H7 (cell line): ENCODE data around the gene LGR4. TPM values are rescaled to one million over a fixed set of nuclear protein-coding genes. Genes with fewer than 3 reads are reported as not detected.

Source experiments
- total RNA-seq: library from RNA; depleted of rRNA; stranded (reverse); fragments of >200 nt; shearing (Covaris generic); gene quantifications from 2 replicates; pipeline ENCODE4 v1.2.3, GENCODE V29; 2014; rRNA removed

Gene LGR4
- total RNA-seq, 1 experiment from 2014 or later, result 51.1 TPM

Other genes with a start within 250 kb of the LGR4 start
- gene CCDC34, start 109.6 kb downstream of the LGR4 start, total RNA-seq, result 10.0 and 13.6 TPM in 2 replicates
- 36.3 and 43.7 TPM in 2 replicates for gene LIN7C, start 34.0 kb upstream of the LGR4 start, total RNA-seq
- 2.2 and 2.9 TPM in 2 replicates for gene BDNF, start 227.7 kb upstream of the LGR4 start, total RNA-seq